Subcutaneous adipose tissue (tissue), 4 donors: Measurements from ENCODE around the gene RTF1. TPM values are rescaled to one million over a fixed set of nuclear protein-coding genes. Genes with fewer than 3 reads are reported as not detected.

Experiments used
- CTCF ChIP-seq: fragments of 450-650 bp; IDR thresholded peaks from one replicate; pipeline ENCODE4 v1.5.1; 2016; ENCODE audit warnings: low read depth, mild to moderate bottlenecking, control low read depth, antibody characterized with exemption, moderate library complexity
- total RNA-seq, 4 donors: library from RNA; depleted of rRNA; stranded (reverse); fragments of >200 nt; gene quantifications; one replicate each; pipeline ENCODE4 v1.1.0, GENCODE V29; 2016

RTF1 gene
- total RNA-seq, 4 donors from 2014 or later, result 21.7 to 58.7 (median 32.5) TPM

DNA sequence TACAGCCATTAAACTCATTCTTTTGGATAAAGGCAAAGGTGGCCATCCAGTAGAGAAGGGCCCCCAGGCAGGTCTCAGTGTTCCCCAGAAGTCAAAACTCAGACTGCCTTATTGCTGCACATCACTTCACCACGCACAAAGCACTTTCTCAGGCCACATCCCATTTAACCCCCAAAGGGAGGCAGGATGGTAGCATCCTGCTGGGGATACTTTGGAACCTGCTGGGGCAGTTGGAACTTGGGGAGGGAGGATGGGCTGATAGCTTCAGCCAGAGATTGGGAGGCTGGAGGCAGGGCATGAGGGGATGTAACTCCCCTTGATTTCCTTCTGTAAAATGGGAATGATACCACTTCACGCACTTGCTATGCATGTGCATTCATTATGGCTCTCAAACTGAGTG lies 81.8 kb downstream of the RTF1 start:
- TF ChIP-seq CTCF, result no peak

DNA sequence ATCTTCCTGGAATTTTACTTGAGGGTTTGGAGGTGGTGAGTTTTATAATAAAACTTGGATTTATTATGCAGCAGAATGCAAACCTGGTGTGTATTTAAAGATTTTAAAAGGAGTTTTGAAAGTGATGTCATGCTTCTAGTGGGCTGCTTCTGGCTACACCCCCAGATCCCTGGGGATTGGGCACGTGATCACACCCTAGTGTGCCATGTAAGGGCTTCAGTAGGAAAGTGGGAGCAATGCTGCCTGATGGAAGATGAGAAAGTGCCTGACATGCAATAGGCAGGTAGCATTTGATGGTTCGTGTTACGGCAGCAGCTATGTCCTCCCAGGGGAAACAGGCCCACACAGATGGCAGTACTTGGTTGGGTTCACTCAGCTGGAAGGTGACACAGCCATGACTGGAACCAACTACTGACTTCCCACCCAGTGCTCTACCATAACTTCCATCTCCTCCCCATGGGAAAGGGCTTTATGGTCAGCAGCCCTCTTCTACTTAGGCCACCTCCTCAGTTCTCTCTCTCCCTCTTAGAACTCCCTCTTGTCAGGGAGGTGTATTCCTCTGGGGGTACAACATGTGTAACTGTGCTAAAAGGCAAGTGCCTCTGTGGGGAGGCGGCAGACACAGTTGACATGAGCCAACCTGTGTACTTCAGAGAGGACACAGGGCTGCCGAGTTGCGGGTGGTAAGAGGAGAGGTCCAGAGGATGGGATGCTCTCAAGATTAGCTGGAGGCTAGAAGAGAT lies 82.4 kb downstream of the RTF1 start:
- no peak for TF ChIP-seq CTCF

- TF ChIP-seq CTCF, result no peak
These were observed 84.5 kb downstream of the RTF1 start for GRCh38 chr15:41501191-41501917.

DNA sequence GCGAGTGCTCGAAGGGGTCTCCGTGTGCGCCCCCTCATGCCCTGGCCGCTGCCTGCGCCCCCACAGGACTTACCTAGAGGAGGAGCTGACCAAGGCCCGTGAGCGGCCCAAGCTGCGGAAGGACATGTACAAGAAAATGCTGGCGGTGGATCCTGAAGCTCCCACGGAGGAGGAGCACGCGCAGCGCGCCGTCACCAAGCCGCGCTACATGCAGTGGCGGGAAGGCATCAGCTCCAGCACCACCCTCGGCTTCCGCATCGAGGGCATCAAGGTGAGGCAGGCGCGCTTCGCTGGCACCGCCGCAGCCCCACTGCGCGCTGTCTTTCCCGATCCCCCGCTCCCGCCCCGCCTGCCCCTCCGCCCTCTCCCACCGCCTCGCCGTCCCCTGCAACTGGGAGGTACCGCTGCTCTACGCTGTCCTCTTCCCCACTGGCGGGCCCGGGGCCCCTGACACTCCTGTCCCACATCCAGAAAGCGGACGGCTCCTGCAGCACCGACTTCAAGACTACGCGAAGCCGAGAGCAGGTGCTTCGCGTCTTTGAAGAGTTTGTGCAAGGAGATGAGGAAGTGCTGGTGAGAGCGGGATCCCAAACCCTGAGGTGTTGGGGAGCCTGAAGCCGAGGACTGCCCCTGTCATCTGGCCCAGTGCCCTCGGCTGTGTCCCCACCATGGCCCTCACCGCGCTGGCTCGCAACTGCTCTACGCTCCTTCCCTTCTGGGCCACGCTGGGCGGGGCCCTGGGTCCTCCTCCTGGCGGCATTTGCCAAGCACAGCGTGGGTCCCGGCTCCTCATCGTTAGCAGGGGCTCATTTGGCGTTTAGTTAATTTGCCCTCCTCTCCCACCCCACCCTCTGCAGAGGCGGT lies 85.3 kb downstream of the RTF1 start:
- TF ChIP-seq CTCF, result no peak

DNA sequence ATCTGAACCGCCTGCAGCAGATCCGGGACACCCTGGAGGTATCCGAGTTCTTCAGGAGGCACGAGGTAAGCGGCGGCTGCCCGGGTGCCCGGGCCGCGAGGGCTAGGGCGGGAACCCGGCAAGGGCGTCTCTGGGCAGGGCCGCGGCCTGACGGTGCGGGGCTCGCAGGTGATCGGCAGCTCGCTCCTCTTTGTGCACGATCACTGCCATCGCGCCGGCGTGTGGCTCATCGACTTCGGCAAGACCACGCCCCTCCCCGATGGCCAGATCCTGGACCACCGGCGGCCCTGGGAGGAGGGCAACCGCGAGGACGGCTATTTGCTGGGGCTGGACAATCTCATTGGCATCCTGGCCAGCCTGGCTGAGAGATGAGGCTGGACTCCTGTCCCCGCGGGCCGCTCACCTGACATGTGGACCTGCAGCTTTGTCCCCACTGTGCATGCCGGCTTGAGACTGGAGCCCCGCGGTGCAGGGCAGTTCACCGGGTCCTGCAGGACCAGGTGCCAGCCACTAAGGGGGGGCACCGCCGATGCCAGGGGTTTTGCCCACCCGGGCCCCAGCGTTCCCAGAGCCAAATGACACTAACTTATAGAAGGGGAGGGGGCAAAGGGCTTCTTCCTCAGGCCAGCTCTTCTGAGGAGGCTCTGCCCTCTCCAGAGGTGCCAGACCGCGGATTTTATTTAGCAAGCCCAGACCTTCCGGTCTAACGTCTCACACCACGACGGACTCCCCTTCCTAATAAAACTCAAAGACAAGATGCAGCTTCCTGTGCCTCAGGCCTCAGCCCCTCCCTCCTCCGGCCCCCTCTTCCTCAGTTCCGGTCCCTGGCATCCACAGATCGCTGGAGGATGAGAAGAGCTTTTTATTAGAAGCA lies 86.1 kb downstream of the RTF1 start:
- no peak for TF ChIP-seq CTCF

- TF ChIP-seq CTCF, result no peak
These were observed 86.7 kb downstream of the RTF1 start for GRCh38 chr15:41503669-41504010.
